Vein endothelial cell (primary cell): Measurements from ENCODE around the gene MYO19. TPM values are rescaled to one million over a fixed set of nuclear protein-coding genes. Genes with fewer than 3 reads are reported as not detected.

Experiments used
- small RNA-seq: library from RNA; depleted of rRNA; stranded (forward); fragments of <200 nt; gene quantifications from one replicate; pipeline ENCODE3, GENCODE V24; 2012
- total RNA-seq: library from RNA; depleted of rRNA; stranded (reverse); fragments of >200 nt; gene quantifications from 2 replicates; pipeline ENCODE4 v1.2.3, GENCODE V29; 2012

Gene MYO19, protein sequence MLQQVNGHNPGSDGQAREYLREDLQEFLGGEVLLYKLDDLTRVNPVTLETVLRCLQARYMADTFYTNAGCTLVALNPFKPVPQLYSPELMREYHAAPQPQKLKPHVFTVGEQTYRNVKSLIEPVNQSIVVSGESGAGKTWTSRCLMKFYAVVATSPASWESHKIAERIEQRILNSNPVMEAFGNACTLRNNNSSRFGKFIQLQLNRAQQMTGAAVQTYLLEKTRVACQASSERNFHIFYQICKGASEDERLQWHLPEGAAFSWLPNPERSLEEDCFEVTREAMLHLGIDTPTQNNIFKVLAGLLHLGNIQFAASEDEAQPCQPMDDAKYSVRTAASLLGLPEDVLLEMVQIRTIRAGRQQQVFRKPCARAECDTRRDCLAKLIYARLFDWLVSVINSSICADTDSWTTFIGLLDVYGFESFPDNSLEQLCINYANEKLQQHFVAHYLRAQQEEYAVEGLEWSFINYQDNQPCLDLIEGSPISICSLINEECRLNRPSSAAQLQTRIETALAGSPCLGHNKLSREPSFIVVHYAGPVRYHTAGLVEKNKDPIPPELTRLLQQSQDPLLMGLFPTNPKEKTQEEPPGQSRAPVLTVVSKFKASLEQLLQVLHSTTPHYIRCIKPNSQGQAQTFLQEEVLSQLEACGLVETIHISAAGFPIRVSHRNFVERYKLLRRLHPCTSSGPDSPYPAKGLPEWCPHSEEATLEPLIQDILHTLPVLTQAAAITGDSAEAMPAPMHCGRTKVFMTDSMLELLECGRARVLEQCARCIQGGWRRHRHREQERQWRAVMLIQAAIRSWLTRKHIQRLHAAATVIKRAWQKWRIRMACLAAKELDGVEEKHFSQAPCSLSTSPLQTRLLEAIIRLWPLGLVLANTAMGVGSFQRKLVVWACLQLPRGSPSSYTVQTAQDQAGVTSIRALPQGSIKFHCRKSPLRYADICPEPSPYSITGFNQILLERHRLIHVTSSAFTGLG
- total RNA-seq: 73.5 and 73.9 TPM in 2 replicates

DNA sequence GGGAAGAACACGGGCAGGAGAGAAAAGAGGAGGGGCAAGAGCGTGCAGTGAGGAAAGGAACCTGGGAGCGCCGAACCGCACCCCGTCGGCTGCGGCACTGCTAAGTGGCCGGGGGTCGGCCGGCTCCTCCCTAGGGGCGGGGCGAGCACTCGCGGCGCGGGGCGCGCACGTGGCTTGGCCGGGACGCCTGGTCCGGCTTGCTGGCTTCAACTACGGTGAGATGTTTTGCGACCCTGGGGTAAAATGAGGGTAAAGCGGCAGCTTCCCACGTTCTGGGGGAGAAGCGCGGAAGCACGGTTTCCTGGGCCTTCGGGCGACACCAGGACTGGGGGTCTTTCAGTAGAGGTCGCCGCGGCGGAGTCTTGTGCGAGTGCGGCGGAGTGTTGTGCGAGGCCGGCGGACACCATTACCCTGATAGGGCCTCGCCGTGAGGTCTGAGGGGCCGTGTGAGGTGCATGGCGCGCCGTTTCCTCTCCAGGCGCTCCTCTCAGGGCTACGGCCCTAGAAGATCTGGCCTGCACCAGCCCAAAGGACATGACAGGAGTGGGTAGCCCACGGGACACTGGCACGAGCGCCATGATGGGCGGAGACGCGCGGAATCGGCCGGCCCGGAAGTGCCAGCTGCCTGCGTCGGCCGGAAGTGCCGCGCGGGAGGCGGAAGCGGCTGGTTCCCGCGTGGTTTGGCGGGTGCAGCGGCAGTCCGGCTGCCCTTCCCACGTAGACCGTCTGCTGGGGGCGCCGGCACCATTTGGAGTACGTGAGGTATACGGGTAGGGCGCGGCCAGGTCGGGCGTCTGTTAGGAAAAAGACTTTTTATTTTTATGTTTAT is at the start of gene MYO19, which contains the start of gene PIGW:
MYO19 (minus strand) TSS at position 29 of the 829 bp plus-strand sequence. CDS start 2,330 bp downstream, outside the sequence.
PIGW (plus strand) TSS at position 148 of the 829 bp plus-strand sequence. CDS start 2,115 bp downstream, outside the sequence.

GRCh38 chr17:36544307-36545076 is 9.8 kb upstream of the MYO19 start, which contains the start of gene GGNBP2:
Gene GGNBP2, plus strand, starts transcription at chr17:36544919. Its CDS starts 806 bp downstream, at chr17:36545725.

DNA sequence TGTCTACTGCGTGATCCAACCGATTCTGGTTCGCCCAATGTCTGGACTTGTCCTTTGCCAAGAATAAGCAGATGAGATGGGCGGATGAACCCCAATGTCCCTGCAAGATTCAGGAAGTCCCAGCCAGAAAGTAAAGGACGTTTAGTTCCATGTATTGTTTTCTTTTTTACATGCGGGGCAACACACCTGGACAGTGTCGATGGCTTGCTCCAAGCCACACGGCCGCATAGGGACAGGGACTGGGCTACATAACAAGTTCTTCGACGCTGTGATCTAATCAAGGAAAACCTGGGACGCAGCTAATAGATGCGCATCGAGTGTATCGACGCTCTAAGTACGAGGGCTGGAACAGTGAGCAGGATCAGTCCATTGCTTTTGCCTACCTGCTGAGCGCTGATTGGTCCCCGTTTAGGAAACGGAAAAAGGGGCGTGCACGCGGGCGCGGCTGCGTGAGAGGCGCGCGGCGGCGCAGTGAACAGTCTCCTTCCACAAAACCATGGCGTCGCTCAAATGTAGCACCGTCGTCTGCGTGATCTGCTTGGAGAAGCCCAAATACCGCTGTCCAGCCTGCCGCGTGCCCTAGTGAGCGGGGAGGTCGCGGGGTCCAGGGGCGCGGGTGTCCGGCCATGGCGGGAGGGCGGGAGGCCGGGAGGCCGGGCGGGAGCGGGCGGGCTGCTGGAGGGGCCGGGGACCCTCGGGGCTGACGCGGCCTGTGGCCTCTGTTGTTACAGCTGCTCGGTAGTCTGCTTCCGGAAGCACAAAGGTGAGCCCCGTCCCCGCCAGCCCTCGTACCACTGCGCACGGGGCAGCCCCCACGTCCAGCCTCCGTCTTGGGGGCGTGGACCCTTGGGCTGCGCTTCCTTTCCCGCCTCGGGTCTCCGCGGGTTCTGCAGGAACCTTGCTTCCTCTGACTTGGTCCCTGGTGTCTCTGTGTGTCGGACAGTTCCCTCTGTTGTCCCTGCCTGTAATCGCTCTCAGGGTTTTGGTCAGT is 48.2 kb downstream of the MYO19 start, which contains the start of gene ZNHIT3:
ZNHIT3 (plus strand) TSS at position 478 of the 991 bp plus-strand sequence; CDS start at position 497, 19 bp downstream.

Small RNAs within 50 kb of the gene (small RNA-seq; reads per million reads assigned to genes)
- gene RNA5SP439: not detected

Other genes starting within 250 kb of the MYO19 start
- 0.86 TPM in 1 of 2 replicates, not detected in the other for gene TBC1D3G, start 211.0 kb downstream of the MYO19 start, total RNA-seq
- gene TBC1D3H, start 146.4 kb downstream of the MYO19 start, total RNA-seq: not detected in 2 replicates
- gene ZNHIT3, start 48.2 kb downstream of the MYO19 start, total RNA-seq: 29.3 and 34.0 TPM in 2 replicates
- gene PIGW, start 119 bp upstream of the MYO19 start, total RNA-seq: 5.9 and 18.0 TPM in 2 replicates
- gene GGNBP2, start 10.1 kb upstream of the MYO19 start, total RNA-seq: 45.4 and 48.9 TPM in 2 replicates
- gene DHRS11, start 57.0 kb upstream of the MYO19 start, total RNA-seq: 6.2 and 10.1 TPM in 2 replicates
- 2.0 and 4.0 TPM in 2 replicates for gene MRM1, start 66.7 kb upstream of the MYO19 start, total RNA-seq